Progenitor cell of endocrine pancreas (in vitro differentiated cells): ENCODE data around the gene DMTF1. TPM values are rescaled to one million over a fixed set of nuclear protein-coding genes. Genes with fewer than 3 reads are reported as not detected.

Experiments used
- DNase-seq: peaks from one replicate; pipeline ENCODE4 v3.0.0; 2021; ENCODE audit warnings: low spot score; ENCODE audit not compliant: unreplicated experiment
- H3K27ac Mint-ChIP-seq: 2 replicates; pipeline ENCODE4 v1.8.0; 2021; ENCODE audit warnings: mild to moderate bottlenecking, moderate library complexity, mixed read lengths
- H3K27me3 Mint-ChIP-seq: 2 replicates; pipeline ENCODE4 v1.8.0; 2021; ENCODE audit warnings: mixed read lengths
- H3K36me3 Mint-ChIP-seq: 2 replicates; pipeline ENCODE4 v1.8.0; 2022; ENCODE audit warnings: mixed read lengths; ENCODE audit not compliant: insufficient read depth
- H3K4me1 Mint-ChIP-seq: 2 replicates; pipeline ENCODE4 v1.8.0; 2021; ENCODE audit warnings: low read depth, mixed read lengths
- H3K4me3 Mint-ChIP-seq: 2 replicates; pipeline ENCODE4 v1.8.0; 2021; ENCODE audit warnings: low read depth, mild to moderate bottlenecking, moderate library complexity, mixed read lengths
- H3K9me3 Mint-ChIP-seq: 2 replicates; pipeline ENCODE4 v1.8.0; 2021; ENCODE audit warnings: low read depth, mixed read lengths
- long read RNA-seq: library from polyadenylated mRNA; unstranded; transcript quantifications from one replicate; pipeline ENCODE4 v2.0.0, GENCODE V29; 2020
- total RNA-seq: library from RNA; stranded (reverse); gene quantifications from 2 replicates; pipeline ENCODE4 v1.2.1, GENCODE V29; 2021
- TF ChIP-seq, protein P1 (sequence below): fragments of 200-600 bp; sonication (generic); IDR thresholded peaks from one replicate; pipeline ENCODE4 v1.5.0; 2021; ENCODE audit warnings: antibody characterized with exemption, mild to moderate bottlenecking; ENCODE audit not compliant: unreplicated experiment

Gene DMTF1, protein sequence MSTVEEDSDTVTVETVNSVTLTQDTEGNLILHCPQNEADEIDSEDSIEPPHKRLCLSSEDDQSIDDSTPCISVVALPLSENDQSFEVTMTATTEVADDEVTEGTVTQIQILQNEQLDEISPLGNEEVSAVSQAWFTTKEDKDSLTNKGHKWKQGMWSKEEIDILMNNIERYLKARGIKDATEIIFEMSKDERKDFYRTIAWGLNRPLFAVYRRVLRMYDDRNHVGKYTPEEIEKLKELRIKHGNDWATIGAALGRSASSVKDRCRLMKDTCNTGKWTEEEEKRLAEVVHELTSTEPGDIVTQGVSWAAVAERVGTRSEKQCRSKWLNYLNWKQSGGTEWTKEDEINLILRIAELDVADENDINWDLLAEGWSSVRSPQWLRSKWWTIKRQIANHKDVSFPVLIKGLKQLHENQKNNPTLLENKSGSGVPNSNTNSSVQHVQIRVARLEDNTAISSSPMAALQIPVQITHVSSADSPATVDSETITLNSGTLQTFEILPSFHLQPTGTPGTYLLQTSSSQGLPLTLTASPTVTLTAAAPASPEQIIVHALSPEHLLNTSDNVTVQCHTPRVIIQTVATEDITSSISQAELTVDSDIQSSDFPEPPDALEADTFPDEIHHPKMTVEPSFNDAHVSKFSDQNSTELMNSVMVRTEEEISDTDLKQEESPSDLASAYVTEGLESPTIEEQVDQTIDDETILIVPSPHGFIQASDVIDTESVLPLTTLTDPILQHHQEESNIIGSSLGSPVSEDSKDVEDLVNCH
- 180 and 192 TPM in 2 replicates for total RNA-seq
- long read RNA-seq, transcript DMTF1-201 (18 exons, 3,801 nt) = major isoform, 24 of 176 reads
- long read RNA-seq, partial matches to known transcripts = 90 of 176 reads
- long read RNA-seq, other reads (novel, unspliced or antisense) = 54 of 176 reads

DNA sequence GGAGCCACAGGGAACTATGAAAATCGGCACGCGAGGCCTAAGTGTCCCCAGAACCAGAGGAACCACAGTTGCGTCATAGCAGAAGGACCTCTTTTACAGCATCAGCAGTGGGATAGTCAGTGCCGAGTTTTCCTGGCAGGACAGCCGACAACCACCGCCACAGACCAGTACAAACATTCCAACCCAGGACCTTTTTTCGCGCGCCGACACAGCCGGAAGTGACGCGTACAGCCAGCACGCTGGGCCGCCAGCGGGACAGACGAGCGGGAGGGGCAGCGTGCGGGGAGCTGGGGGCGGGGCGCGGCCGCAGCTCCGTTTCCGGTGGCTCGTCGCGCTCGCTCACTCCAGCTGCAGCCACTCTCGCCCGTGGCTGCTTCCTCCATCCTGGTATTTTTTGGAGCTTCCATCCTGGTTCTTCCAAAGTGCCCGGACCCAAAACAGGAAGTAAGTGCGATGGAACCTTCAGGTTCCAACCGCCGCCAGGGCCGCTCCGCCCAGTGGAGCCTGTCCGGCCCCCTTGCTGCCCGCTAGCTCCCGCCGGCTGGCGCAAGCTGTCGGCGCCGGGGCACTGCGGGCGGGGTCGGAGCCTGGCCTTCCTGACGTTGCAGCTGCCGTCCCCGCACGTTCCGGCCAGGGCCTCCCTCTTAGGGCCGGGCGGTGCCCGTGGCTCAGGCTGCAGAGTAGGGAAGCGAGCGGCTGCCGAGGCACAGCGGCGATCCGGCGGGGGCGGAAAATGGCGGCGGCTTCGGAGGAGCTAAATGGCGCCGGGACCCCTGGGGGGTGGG lies at the start of gene DMTF1:
Gene DMTF1, plus strand, starts transcription at position 342 of the 785 bp plus-strand sequence. CDS start 12,489 bp downstream, outside the sequence.
- TF ChIP-seq, protein P1, sequence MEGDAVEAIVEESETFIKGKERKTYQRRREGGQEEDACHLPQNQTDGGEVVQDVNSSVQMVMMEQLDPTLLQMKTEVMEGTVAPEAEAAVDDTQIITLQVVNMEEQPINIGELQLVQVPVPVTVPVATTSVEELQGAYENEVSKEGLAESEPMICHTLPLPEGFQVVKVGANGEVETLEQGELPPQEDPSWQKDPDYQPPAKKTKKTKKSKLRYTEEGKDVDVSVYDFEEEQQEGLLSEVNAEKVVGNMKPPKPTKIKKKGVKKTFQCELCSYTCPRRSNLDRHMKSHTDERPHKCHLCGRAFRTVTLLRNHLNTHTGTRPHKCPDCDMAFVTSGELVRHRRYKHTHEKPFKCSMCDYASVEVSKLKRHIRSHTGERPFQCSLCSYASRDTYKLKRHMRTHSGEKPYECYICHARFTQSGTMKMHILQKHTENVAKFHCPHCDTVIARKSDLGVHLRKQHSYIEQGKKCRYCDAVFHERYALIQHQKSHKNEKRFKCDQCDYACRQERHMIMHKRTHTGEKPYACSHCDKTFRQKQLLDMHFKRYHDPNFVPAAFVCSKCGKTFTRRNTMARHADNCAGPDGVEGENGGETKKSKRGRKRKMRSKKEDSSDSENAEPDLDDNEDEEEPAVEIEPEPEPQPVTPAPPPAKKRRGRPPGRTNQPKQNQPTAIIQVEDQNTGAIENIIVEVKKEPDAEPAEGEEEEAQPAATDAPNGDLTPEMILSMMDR = peak; percentile 12
- Mint-ChIP-seq H3K36me3 (peaks cover 3% of the 10 kb centered on the region), H3K27me3 (no peaks in the 10 kb centered on the region), H3K4me1 (peaks cover 29% of the 10 kb centered on the region), H3K27ac (peak within 1 kb of the TSS; percentile 99), H3K9me3 (no peaks in the 10 kb centered on the region), H3K4me3 (peak within 1 kb of the TSS; percentile 94)
- peak; percentile 83 for DNase-seq

DNA sequence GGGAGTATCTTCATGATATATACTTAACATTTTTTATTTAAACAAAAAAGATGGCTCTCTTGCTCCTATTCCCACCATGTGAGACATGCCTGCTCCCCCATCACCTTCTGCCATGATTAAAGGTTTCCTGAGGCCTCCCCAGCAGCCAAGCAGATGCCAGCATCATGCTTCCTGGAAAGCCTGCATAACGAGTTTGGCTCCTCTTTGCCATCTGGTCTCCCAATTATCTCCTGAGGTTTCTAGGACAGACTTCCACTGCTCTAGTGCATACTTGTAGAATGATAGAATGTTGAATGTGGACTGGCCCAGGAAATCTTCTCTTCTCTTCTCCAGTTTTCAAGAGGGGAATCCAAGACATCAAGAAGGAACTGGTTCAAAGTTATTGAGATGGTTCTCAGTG lies 46.9 kb upstream of the DMTF1 start:
- Mint-ChIP-seq H3K27me3 (no peaks in the 10 kb centered on the region), H3K9me3 (peaks cover 5% of the 10 kb centered on the region), H3K36me3 (no peaks in the 10 kb centered on the region), H3K4me3 (no peak overlapping the region), H3K4me1 (no peaks in the 10 kb centered on the region), H3K27ac (no peak overlapping the region)
- DNase-seq = no peak
- TF ChIP-seq, protein P1 = no peak

DNA sequence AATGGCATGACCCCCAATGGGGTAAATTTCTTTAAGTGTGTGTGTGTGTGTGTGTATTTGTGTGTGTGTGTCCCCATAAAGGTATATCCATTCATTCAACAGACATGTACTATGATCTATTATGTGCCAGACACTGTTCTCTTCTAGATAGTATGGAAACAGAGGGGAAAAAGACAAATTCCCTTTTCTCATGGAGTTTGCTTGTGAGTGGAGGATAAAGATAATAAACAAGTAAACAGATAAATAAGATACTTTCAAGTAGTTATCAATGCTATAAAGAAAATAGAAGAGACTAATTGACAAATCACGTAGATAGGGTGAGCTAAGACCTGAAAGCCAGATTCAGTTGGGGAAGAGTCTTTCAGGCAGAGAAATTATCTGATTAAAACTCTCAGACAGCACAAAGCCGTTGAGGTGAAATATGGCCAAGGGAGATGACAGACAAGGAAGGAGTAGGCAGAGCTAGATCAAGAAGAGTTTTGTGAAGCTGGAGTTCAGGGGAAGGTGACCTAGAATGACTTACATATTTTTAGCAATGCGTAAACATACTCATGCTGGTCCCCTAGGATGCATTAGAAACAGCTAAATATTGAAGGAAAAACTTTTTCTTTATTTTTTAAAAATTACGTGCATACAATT lies 45.2 kb upstream of the DMTF1 start:
- Mint-ChIP-seq H3K4me3 (no peak overlapping the region), H3K4me1 (no peaks in the 10 kb centered on the region), H3K9me3 (peaks cover 5% of the 10 kb centered on the region), H3K27ac (no peak overlapping the region), H3K27me3 (no peaks in the 10 kb centered on the region), H3K36me3 (no peaks in the 10 kb centered on the region)
- DNase-seq = no peak
- TF ChIP-seq, protein P1 = no peak

DNA sequence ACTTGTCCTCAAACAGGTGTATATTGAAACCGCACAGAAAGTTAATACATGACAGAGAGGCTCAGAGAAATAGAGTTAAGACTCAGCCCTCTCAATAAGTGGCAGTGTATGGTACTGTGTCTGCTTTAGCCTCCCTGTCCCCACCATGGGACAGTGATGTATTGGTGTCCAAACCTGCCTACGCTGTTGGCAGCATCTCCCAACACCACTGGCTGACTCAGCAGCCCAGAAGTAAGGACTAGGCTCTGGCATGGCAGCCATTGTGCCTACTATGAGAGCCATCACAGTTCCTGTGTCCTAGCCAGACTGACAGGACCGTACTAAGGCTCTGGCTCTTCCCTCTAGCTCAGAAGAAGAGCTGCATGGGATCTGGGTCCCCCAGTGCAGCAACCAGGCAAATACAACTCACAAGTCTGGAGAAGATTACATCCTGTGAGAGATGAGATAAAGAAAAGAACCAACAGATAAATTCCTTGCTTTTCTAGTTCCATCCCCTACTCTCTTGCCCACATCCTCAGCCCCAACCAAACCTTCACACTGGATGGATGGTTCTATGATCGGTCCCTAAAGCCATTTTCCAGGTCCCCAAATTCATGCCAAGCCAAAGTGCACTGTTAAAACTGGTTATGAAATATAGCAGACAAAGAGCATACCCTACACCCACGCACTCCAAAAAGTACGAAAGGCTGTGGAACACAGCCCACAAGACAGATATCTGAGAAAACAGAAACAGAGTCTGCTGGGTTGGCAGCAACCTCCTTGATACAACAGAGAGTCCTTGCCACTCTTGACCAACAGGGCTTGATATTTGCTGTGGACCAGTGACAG lies 44.1 kb upstream of the DMTF1 start:
- DNase-seq = no peak
- Mint-ChIP-seq H3K27me3 (no peaks in the 10 kb centered on the region), H3K4me1 (no peaks in the 10 kb centered on the region), H3K36me3 (no peaks in the 10 kb centered on the region), H3K9me3 (peaks cover 5% of the 10 kb centered on the region), H3K4me3 (no peak overlapping the region), H3K27ac (no peak overlapping the region)
- TF ChIP-seq, protein P1 = no peak
